GM23338 (cell line): ENCODE measurements around the gene ZNF560.

Experiments used
- CREB1 ChIP-seq: fragments of 250-450 bp; sonication (Bioruptor Pico); IDR thresholded peaks from 2 replicates; pipeline ENCODE4 v1.5.0; 2020; ENCODE audit warnings: low read depth, mild to moderate bottlenecking, moderate library complexity
- ETS1 ChIP-seq: IDR thresholded peaks from 2 replicates; pipeline ENCODE4 v1.6.1; 2016; ENCODE audit warnings: antibody characterized with exemption
- EZH2 ChIP-seq: fragments of 200-600 bp; sonication (generic); IDR thresholded peaks from one replicate; pipeline ENCODE4 v1.8.0; 2017; ENCODE audit warnings: antibody characterized with exemption, mild to moderate bottlenecking, low read depth; ENCODE audit not compliant: unreplicated experiment
- POLR2AphosphoS5 ChIP-seq: IDR thresholded peaks from 2 replicates; pipeline ENCODE4 v1.6.1; 2016; ENCODE audit warnings: antibody characterized with exemption, low read depth
- REST ChIP-seq: IDR thresholded peaks from one replicate; pipeline ENCODE4 v1.6.1; 2018; ENCODE audit warnings: antibody characterized with exemption; ENCODE audit not compliant: unreplicated experiment
- TF ChIP-seq, protein P1 (sequence below), 2 experiments: fragments of 200-600 bp in 1 of 2; sonication (generic) in 1 of 2; conservative IDR thresholded peaks; 2 replicates each; pipeline versions ENCODE4 v1.5.1 to v1.6.1; 2016 to 2017; ENCODE audit warnings: antibody characterized with exemption in 2 of 2, low read depth in 2 of 2, mild to moderate bottlenecking in 2 of 2, moderate library complexity in 1 of 2

- TF ChIP-seq, protein P1, sequence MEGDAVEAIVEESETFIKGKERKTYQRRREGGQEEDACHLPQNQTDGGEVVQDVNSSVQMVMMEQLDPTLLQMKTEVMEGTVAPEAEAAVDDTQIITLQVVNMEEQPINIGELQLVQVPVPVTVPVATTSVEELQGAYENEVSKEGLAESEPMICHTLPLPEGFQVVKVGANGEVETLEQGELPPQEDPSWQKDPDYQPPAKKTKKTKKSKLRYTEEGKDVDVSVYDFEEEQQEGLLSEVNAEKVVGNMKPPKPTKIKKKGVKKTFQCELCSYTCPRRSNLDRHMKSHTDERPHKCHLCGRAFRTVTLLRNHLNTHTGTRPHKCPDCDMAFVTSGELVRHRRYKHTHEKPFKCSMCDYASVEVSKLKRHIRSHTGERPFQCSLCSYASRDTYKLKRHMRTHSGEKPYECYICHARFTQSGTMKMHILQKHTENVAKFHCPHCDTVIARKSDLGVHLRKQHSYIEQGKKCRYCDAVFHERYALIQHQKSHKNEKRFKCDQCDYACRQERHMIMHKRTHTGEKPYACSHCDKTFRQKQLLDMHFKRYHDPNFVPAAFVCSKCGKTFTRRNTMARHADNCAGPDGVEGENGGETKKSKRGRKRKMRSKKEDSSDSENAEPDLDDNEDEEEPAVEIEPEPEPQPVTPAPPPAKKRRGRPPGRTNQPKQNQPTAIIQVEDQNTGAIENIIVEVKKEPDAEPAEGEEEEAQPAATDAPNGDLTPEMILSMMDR (conservative IDR thresholded peaks at IDR 0.05; ENCODE audit: low read depth in 2 of 2), result no peak
- no peak for TF ChIP-seq ETS1
- TF ChIP-seq POLR2AphosphoS5, result no peak
- no peak for TF ChIP-seq REST
- TF ChIP-seq EZH2, result no peak
- no peak for TF ChIP-seq CREB1
Observed at GRCh38 chr19:9523885-9524474, 25.6 kb upstream of the ZNF560 start.
